ENCODE data around the gene DPEP1.

GRCh38 chr16:89588413-89589109 is 24.9 kb upstream of the DPEP1 start:
- no peak for TF ChIP-seq CTCF (IDR thresholded peaks at IDR 0.05 in 2 of 3, conservative IDR thresholded peaks at IDR 0.05 in 1 of 3; ENCODE audit: borderline replicate concordance in 1 of 3, insufficient read depth in 1 of 3, low read depth in 2 of 3, low read length in 2 of 3)
- no peak for TF ChIP-seq YY1 (IDR thresholded peaks at IDR 0.05; ENCODE audit: extremely low read depth, insufficient replicate concordance, low read depth, low read length)
- TF ChIP-seq EGR1 (IDR thresholded peaks at IDR 0.05; ENCODE audit: low read depth): no peak
